ENCODE results near the gene ZNF771. TPM values are rescaled to one million over a fixed set of nuclear protein-coding genes. Genes with fewer than 3 reads are reported as not detected.
A peak's percentile ranks its signal among the peaks of the same experiment; 100 is the strongest.

The ZNF771 gene
- total RNA-seq, 1 experiment from 2014 or later = 14.0 TPM

DNA sequence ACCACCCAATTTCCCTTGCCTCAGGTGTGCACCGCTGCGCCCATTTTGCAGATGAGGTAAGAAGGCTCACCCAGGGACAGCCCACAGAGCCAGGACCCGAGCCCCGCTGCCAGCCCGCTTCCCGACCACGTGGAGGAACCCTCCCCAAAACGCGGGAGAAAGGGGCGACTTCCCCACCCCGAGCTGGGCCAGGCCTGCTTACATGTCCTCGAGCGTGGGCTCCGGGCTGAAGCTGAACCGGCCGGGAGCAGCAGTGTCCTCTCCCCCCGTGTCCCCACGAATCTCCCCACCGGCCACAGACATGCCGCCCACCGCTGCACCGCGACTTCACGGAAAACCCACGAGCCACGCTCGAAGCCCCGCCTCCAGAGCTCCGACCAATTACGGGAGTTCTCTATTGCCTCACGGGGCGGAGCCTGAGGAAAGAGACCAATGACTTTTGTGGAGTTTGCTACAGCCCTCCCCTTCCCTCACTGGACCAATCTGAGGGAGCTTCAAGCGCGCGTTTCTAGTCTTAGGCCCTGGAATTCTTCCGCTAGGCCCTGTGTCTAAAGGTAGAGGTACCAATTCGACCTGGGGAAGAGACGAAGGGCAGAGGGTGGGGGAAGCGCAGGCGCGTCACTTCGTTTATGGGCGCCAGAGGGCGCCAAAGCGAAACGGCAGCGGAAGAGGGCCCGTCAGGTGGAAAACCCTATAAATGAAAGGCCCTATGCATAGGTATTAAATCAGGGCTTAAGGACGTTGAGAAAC, 22.4 kb downstream of the ZNF771 start, which contains the start of gene DCTPP1:
DCTPP1 (minus strand) TSS at position 353 of the 750 bp plus-strand sequence; CDS start at position 303, 50 bp downstream.
- Histone ChIP-seq H3K36me3 (peaks cover 21% of the 10 kb centered on the region), H3K27me3 (no peaks in the 10 kb centered on the region), H3K9me3 (replicated peaks) (no peaks in the 10 kb centered on the region), H3K27ac (peak within 1 kb of the TSS; percentile 56), H3K4me3 (peak within 1 kb of the TSS; percentile 73), H3K4me1 (0 out of 2 replicates have a peak, but pooled peaks cover 5% of the 10 kb centered on the region)
- peak; percentile 98 to 100 for DNase-seq

DNA sequence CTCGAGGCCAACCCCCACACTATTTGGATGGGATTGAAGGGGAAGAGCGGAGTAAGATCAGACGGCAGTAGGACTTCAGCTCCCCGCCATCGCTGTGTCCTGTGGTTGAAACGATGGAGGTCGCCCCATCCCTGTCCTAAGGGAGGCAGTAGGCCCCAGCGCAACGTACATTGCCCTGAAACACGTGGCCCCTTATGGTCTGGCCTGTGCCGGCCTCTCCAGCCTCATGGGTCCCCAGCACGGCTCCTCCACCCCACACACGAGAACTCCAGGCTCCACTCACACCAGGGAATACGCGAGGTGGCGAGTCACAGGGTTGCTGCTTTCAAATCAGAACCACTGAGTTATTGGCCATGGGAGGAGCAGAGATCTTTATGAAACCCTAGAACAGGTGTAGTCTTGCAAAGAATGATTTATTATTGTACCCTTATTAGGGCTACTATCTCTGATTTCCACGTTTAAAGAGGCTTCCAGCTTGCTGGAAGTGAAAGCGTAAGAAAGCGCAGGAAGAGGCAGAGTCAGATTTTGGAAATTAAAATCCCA, 23.1 kb downstream of the ZNF771 start:
- peak; percentile 80 to 87 for DNase-seq
- Histone ChIP-seq H3K4me3 (peak overlapping the region; percentile 73), H3K27me3 (no peaks in the 10 kb centered on the region), H3K27ac (peak overlapping the region; percentile 5; the same call in 1 of the 2 replicates), H3K36me3 (peaks cover 18% of the 10 kb centered on the region), H3K4me1 (0 out of 2 replicates have a peak, but pooled peaks cover 5% of the 10 kb centered on the region), H3K9me3 (replicated peaks) (no peaks in the 10 kb centered on the region)

DNA sequence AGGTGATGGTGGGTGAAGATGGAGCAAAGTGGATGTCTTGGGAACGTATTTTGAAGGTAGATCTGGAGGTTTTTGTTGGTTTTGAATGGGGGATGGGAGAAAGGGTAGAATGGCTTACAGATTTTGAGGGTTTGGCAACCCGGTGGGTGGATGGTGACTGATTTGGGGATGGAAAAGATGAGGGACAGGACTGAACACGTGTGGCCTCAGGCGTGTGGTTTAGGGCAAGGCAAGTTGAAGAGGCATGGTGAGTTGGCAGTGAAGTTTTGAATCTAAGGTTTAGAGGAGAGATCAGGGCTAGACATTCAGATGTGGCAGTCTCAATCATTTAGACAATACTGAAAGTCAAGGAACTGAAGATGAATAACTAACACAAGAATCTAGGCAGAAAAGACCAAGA, 27.4 kb downstream of the ZNF771 start:
- H3K9me3 ChIP-seq (replicated peaks) = no peaks in the 10 kb centered on the region
- H3K36me3 ChIP-seq = no peaks in the 10 kb centered on the region

DNA sequence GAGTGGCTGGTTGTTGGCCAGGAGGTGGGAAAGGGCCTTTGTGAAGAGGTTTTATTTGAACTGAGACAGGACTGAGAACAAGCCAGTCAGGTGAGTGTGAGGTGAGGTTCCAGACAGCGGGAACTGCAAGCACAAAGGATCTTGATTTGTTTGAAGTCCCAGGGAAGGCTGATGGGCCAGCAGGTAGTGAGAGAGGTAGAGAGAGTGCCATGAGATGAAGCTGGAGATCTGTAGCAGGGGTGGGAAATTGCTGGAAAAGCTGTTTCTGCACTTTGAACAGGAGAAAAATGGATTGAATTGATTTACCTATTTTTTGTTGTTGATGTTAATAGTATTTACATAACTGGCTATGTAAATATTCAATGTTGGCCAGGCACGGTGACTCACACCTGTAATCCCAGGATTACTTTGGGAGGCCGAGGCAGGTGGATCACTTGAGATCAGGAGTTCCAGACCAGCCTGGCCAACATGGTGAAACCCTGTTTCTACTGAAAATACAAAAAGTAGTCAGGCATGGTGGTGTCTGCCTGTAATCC, 30.2 kb downstream of the ZNF771 start:
- no peaks in the 10 kb centered on the region for H3K9me3 ChIP-seq (replicated peaks)
- H3K36me3 ChIP-seq = no peaks in the 10 kb centered on the region
- H3K4me1 ChIP-seq = no peaks in the 10 kb centered on the region
- DNase-seq = no peak
- no peak overlapping the region for H3K4me3 ChIP-seq
- H3K27me3 ChIP-seq = no peaks in the 10 kb centered on the region
- no peak overlapping the region for H3K27ac ChIP-seq

More for the DNA sequence above, 27.4 kb downstream of the ZNF771 start:
- Histone ChIP-seq H3K4me3 (no peak overlapping the region), H3K4me1 (0 out of 2 replicates have a peak, but pooled peaks cover 5% of the 10 kb centered on the region), H3K27me3 (no peaks in the 10 kb centered on the region), H3K27ac (no peak overlapping the region)
- no peak for DNase-seq

DNA sequence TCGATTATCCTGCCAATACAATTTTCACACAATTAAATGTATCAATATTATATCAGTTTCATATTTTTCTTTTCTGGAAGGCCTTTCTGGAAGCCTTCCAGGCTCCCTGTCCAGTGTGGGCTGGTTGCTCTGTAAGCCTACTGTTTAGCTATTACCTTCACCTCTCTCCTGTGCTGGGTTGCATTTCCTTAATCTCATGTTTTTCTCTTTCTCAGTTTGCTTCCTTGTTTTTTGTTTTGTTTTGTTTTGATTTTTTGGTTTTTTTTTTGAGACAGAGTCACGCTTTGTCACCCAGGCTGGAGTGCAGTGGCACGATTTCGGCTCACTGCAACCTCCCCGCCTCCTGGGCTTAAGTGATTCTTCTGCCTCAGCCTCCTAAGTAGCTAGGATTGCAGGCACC, 31.4 kb downstream of the ZNF771 start:
- H3K4me3 ChIP-seq = no peak overlapping the region
- no peaks in the 10 kb centered on the region for H3K9me3 ChIP-seq (replicated peaks)
- H3K4me1 ChIP-seq = no peaks in the 10 kb centered on the region
- H3K27me3 ChIP-seq = no peaks in the 10 kb centered on the region
- DNase-seq = no peak
- peaks cover 9% of the 10 kb centered on the region for H3K36me3 ChIP-seq
- no peak overlapping the region for H3K27ac ChIP-seq

DNA sequence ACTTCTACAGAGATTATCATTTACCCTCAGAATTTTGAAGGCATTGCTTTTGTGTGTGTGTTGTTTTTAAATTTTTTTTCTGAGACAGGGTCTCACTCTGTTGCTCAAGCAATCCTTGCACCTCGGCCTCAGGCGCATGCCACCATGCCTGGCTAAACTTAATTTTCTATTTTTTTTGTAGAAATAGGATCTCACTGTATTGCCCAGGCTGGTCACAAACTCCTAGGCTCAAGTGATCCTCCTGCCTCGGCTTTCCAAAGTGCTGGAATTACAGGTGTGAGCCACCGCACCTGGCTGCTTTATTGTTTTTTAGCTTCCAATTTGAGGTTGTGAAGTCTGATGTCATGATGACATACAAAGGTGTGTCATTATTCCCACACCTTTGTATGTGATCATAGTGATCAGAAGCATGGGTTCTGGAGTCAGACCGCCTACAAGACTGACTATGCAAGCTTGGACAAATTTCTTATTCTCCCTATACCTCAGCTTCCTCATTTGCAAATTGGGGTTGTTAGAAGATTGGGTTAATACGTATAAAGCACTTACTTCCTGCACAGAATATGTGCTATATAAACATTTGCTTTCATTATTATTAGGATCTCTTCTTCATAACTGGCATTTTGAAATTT, 32.4 kb downstream of the ZNF771 start:
- Histone ChIP-seq H3K4me1 (no peaks in the 10 kb centered on the region; the same call in 1 of the 2 replicates), H3K27ac (no peak overlapping the region), H3K9me3 (replicated peaks) (no peaks in the 10 kb centered on the region), H3K4me3 (no peak overlapping the region), H3K36me3 (peaks cover 16% of the 10 kb centered on the region), H3K27me3 (no peaks in the 10 kb centered on the region)
- DNase-seq = no peak

DNA sequence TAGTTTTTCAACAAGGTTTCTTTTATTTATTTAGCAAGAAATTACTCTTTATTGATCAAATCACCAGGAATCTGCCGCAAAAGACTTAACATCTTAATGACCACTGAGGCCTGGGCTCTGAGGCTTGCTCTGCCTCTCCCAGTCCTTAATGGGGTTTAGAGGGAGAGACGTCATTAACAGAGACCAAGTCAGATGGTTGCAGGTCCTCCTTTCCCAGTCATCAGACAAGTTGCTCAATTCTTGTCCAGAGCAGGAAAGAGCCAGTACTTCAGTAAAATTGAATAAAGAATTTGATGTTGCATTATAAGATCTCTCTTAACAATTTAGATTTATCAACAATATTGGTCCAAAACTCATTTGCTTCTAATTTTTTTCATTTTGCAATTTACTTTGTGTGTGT, 36.2 kb downstream of the ZNF771 start:
- H3K4me1 ChIP-seq = no peaks in the 10 kb centered on the region; the same call in 1 of the 2 replicates
- no peak for DNase-seq
- H3K4me3 ChIP-seq = no peak overlapping the region
- H3K36me3 ChIP-seq = peaks cover 16% of the 10 kb centered on the region
- H3K27ac ChIP-seq = no peak overlapping the region
- no peaks in the 10 kb centered on the region for H3K9me3 ChIP-seq (replicated peaks)
- no peaks in the 10 kb centered on the region for H3K27me3 ChIP-seq

DNA sequence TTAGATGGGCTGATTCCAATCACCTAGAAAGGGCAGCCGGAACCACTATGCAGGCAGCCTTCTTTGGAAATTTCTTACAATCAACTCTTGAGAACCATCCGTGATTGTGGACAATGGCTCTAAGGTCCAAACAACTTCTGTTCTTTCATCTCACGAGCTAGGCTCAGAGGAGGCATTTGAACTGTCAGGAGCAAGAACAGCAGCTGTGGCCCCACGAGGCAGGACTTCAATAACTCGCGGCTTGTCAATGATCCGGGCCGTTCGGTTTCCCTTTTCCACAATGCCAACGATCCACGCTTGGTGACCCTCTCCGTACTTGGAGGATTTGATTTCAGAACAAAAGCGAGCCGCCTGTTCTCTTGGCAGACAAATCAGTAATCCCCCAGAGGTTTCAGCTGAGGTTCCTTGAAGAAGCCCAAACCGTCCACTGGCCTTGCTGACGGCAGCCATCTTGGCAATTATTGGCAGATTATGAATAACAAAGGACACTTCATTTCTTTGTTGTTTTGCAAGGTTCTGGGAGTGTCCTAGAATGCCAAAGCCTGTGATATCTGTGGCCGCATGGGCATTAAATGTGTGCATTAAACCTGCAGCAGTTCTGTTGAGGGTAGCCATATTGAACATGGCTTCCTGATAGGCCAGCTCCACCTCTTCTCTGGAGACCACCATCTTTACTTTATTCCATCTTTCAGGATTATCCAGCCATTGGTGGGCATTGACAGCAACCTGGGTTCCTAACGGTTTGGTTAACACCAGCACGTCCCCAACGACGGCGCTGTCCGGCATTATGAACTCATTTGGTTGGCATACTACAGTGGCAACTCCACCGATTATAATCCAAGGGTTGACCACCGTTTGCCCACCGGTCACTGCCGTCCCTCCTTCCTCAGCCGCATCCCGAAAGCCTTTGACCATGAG, 37.1 kb downstream of the ZNF771 start:
- DNase-seq = no peak
- no peaks in the 10 kb centered on the region for H3K9me3 ChIP-seq (replicated peaks)
- peak overlapping the region; percentile 78; the same call in 1 of the 2 replicates for H3K27ac ChIP-seq
- no peaks in the 10 kb centered on the region; the same call in 1 of the 2 replicates for H3K4me1 ChIP-seq
- no peaks in the 10 kb centered on the region for H3K27me3 ChIP-seq
- H3K4me3 ChIP-seq = peak overlapping the region; percentile 92
- peaks cover 16% of the 10 kb centered on the region for H3K36me3 ChIP-seq

DNA sequence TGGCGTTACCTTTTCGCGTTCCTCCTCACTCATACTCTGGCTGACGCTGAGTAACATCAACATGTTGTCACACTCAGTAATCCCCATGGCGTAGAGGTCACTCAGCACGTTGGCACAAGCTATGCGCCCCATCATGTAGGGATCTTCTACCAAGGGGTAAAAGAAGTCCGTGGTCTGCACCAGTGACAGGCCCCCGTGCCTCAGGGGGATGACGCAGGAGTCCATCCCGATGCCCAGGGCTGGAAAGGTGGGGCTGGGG, 37.7 kb downstream of the ZNF771 start:
- H3K9me3 ChIP-seq (replicated peaks) = no peaks in the 10 kb centered on the region
- peak overlapping the region; percentile 92 for H3K4me3 ChIP-seq
- no peaks in the 10 kb centered on the region; the same call in 1 of the 2 replicates for H3K4me1 ChIP-seq
- no peaks in the 10 kb centered on the region for H3K27me3 ChIP-seq
- no peak for DNase-seq
- peak overlapping the region; percentile 78 for H3K27ac ChIP-seq
- peaks cover 16% of the 10 kb centered on the region for H3K36me3 ChIP-seq

DNA sequence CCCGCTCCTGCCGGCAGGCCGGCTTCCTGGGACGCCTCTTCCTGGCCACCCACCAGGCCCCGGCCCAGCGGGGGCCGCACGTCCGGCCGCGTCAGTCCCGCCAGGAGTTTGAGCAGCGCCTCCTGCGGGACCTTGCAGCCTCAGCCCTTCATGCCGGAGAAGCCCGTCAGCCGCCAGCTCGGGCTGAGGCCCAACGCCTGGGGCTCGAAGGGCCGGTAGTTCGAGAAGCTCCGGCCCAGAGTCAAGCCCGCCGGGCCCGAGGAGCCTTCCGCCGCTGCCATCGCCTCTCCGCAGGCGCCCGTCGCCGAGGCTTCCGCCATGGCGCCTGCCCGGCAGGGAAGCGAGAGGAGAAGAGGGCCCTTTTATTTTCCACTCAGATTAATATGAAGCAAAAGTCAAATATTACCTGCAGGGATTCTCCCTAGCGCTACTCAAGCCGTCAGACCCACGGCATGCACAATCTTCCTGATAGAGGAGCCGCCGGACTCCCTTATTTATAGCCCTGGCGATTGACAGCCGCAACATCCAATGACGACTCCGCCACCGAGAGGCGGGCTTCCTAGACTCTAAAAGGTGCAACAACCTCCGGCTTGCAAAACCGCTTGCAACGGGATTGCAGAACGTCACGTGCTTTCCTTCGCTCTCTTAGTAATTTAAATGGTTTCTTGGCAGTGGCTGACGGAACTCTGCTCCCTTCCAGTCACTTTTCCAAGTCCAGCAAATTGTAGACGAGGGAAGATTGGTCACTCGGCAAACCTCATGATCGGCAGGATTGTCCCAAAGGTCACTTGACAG, 38.2 kb downstream of the ZNF771 start, which contains the start of gene SEPHS2:
SEPHS2 (minus strand) TSS at position 467 of the 795 bp plus-strand sequence; CDS start at position 320, 147 bp downstream.
- H3K4me3 ChIP-seq = peak within 1 kb of the TSS; percentile 92
- peaks cover 16% of the 10 kb centered on the region for H3K36me3 ChIP-seq
- H3K9me3 ChIP-seq (replicated peaks) = no peaks in the 10 kb centered on the region
- no peaks in the 10 kb centered on the region; the same call in 1 of the 2 replicates for H3K4me1 ChIP-seq
- H3K27me3 ChIP-seq = no peaks in the 10 kb centered on the region
- peak; percentile 96 to 98 for DNase-seq
- H3K27ac ChIP-seq = peak within 1 kb of the TSS; percentile 78

DNA sequence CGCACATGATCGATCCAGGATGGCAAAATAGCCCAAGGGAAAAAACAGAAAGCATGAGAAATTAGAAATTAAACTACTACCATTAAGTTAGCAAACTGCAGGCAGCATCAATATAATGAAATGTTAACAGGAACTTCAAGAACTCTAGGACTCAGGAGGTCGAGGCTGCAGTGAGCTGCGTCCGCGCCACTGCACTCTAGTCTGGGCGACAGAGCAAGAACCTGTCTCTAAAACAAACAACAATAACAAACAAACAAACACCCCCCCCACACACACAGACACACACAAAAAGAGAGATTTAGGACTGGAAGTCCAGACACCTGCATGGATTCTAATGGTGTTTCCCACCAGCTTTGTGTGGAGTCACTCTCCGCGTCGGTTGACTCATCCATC, 38.8 kb downstream of the ZNF771 start:
- no peak overlapping the region; the same call in 1 of the 2 replicates for H3K27ac ChIP-seq

DNA sequence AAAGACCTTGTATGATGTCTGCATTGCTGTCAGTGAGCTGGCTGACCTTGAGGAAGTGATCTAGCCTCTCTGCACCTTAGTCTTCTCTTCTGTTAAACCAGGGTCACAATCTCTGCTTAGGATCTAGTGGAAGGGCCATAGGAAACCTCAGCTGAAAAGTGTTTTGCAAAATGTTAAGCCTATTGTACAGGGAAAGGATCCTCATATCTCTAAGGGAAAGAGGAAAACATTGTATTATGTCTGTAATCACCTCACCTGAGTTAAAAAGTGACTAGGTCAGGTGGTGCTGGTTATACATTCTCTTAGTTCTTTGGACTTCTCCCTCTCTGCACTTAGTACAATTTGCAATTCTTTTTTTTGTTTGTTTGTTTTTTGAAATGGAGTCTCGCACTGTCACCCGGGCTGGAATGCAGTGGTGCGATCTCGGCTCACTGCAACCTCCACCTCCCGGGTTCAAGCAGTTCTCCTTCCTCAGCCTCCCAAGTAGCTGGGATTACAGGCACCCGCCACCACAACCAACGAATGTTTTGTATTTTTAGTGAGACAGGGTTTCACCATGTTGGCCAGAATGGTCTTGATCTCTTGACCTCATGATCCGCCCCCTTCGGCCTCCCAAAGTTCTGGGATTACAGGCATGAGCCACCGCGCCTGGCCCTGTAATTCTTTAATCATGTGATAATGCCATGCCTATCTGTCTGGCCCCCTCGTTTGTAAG, 40.3 kb downstream of the ZNF771 start:
- H3K36me3 ChIP-seq = peaks cover 16% of the 10 kb centered on the region
- no peak for DNase-seq
- no peaks in the 10 kb centered on the region for H3K9me3 ChIP-seq (replicated peaks)
- no peak overlapping the region for H3K4me3 ChIP-seq
- H3K27ac ChIP-seq = no peak overlapping the region
- H3K4me1 ChIP-seq = no peaks in the 10 kb centered on the region; the same call in 1 of the 2 replicates
- no peaks in the 10 kb centered on the region; the same call in 1 of the 2 replicates for H3K27me3 ChIP-seq

More for the DNA sequence above, 38.8 kb downstream of the ZNF771 start:
- DNase-seq = no peak
- no peaks in the 10 kb centered on the region for H3K27me3 ChIP-seq
- no peaks in the 10 kb centered on the region for H3K9me3 ChIP-seq (replicated peaks)
- peaks cover 16% of the 10 kb centered on the region for H3K36me3 ChIP-seq
- peak overlapping the region; percentile 92 for H3K4me3 ChIP-seq
- no peaks in the 10 kb centered on the region; the same call in 1 of the 2 replicates for H3K4me1 ChIP-seq

DNA sequence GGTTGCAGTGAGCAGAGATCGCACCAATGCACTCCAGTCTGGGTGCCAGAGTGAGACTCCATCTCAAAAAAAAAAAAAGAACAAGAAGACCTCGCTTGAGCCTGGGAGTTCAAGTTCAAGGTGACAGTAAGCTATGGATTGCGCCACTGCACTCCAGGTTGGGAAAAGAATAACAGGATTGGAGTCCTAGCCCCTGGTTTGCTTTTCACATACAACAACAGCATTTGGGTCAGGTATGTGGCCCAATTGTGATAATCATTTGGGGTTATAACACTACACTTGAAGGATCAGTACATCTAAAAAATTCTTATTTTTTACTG, 41.7 kb downstream of the ZNF771 start:
- H3K9me3 ChIP-seq (replicated peaks) = no peaks in the 10 kb centered on the region
- no peak for DNase-seq
- peaks cover 5% of the 10 kb centered on the region for H3K36me3 ChIP-seq
- H3K4me3 ChIP-seq = no peak overlapping the region
- no peak overlapping the region for H3K27ac ChIP-seq
- no peaks in the 10 kb centered on the region; the same call in 1 of the 2 replicates for H3K4me1 ChIP-seq
- H3K27me3 ChIP-seq = no peaks in the 10 kb centered on the region; the same call in 1 of the 2 replicates
